AG20443 (cell line): ENCODE measurements around the gene BSND.
"Not testable (repeated sequence)": the region's sequence is repeated elsewhere in the genome, so short reads cannot be mapped to it uniquely, and the experiment has no call there.

ENCODE experiments used
- DNase-seq: peaks from one replicate; pipeline ENCODE4 v3.0.0; 2012; ENCODE audit warnings: low spot score, mixed read lengths

BSND gene

GRCh38 chr1:55015731-55016620 is 17.2 kb downstream of the BSND start:
- no peak for DNase-seq

DNA sequence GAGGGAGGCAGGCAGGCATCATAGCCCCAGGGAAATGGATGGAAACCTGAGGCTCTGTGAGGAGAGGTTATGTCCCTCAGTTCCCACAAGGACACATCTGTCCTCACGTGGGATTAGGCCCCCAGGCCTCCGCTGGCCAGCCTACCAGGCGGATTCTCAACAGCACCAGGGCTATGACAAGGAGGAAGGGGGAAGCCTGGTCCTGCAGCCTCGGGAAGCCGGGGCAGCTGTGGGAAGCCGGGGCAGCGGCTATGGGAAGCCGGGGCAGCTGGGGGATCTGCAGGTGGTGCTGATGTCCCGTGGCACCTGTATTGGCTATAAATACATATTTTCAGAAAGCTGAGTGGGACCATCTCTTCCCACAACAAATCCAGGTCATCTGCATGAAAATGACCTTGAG is 19.7 kb downstream of the BSND start:
- no peak for DNase-seq

GRCh38 chr1:55021942-55022546 is 23.3 kb downstream of the BSND start:
- DNase-seq, result peak; percentile 97

DNA sequence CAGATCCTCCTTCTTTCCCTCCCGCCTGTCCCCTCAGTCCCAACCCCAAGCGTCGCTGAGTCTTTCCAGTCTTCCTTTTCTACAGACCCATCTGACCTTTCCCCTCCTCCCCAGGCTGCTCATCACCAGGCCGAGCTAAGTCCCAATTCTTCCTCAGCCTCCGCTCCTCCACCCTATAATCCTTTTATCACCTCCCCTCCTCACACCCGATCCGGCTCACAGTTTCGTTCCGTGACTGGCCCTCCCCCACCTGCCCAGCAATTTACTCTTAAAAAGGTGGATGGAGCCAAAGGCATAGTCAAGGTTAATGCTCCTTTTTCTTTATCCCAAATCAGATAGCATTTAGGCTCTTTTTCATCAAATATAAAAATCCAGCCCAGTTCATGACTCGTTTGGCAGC is 25.4 kb downstream of the BSND start:
- DNase-seq, result not testable (repeated sequence)

DNA sequence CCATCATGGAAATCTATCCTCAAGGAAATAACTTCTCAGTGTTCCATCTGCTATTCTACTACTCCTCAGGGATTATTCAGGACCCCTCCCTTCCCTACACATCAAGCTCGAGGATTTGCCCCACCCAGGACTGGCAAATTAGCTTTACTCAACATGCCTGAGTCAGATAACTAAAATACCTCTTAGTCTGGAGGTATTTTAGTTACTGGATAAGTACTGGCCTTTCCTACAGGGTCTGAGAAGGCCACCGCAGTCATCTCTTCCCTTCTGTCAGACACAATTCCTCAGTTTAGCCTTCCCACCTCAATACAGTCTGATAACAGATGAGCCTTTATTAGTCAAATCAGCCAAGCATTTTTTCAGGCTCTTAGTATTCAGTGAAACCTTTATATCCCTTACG is 27.9 kb downstream of the BSND start:
- not testable (repeated sequence) for DNase-seq

- DNase-seq, result not testable (repeated sequence)
Observed at GRCh38 chr1:55031098-55031497, 32.4 kb downstream of the BSND start.

DNA sequence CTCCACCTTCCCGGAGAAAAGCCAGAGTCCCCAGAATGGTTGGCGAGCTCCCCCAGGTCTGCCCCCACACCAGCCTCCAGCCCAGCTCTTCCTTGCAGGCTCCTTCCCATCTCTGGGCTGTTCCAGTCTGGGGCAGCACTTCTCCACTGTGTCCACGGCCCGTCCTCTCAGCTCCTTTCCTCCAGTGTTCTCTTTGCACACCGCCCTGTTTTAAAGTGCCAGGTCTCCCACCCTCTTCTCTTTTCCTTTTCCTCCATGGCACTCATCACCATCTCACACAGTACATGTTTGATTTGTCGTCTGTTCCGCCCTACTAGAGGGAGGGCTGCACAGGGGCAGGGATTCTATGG is 34.5 kb downstream of the BSND start:
- no peak for DNase-seq

GRCh38 chr1:55034476-55035133 is 35.9 kb downstream of the BSND start:
- no peak for DNase-seq

DNA sequence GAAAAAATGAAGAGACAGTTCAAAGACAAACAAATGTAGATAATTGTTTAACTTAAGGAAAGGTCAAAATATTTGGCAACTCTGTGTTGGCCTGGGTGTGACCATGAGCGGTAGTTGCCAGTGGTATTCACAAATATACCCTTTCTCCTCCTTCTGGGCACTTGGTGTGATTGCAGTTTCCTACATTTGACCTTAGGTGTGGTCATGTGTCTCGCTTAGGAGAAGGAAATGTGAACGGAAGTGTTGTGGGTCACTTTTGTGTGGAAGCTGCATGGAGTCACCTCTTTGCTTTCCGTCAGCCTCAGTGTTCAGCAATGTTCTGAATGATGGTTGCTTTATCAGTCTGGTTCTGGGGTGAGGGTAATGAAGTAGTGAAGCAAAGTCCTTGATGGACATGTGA is 37.2 kb downstream of the BSND start:
- no peak for DNase-seq

DNA sequence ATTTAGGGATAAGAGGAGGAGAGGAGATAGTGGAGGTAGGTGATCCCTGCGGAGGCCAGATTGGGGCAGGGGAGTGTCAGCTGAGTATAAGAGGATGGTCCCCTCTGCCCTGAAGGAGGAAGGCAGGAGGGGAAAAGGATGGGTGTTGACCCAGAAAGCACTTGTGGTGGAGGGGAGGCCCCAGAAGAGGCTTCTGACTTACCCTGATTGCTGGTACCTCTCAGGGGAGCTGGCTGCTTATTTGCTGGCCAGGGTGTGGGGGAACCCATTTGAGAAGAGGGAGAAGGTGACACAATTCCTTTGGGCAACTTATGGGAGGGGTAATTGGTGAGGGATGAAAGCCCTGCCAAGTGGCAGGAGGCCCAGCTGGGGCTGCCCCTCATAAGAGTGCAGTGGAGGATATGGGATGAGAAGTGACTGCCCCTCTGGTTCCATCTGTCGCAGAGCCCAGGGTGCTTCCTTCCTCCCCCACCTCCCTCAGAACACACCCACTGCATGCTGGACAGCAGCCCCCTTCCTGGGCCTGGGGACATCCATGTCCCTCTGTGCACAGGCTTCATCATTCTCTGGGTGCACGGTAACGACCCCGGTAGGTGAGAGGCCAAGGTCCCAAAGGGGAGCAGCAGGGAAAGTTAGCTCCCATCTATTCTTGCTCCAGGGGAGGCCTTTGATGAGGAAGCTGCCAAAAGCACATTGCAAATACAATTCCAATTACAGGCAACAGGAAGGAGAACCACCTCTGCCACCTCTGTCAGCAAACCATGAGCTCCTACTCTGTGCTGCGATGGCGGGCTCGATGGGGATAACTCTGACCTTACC is 39.2 kb downstream of the BSND start:
- no peak for DNase-seq

DNA sequence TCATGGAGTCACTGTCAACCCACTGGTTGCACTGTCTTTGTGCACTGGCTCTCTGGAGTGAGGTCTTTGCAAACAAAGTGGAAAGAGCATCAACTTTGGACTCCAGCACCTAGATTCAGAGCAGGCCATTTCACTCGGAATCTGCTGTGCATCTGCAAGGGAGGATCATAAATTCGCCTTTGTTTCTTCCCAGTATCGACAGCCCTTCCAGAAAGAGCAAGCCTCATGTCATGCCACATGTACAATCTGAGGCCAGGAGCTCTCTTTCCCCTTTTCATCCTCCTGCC is 39.8 kb downstream of the BSND start:
- no peak for DNase-seq

DNA sequence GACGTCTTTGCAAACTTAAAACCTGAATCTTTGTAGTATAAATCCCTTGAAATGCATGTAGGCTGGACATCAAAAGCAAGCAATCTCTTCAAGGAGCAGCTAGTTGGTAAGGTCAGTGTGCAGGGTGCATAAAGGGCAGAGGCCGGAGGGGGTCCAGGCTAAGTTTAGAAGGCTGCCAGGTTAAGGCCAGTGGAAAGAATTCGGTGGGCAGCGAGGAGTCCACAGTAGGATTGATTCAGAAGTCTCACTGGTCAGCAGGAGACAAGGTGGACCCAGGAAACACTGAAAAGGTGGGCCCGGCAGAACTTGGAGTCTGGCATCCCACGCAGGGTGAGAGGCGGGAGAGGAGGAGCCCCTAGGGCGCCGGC is 40.2 kb downstream of the BSND start:
- DNase-seq, result no peak

- DNase-seq, result peak; percentile 73
Observed at GRCh38 chr1:55039342-55040082, 40.8 kb downstream of the BSND start, which contains the start of gene PCSK9. PCSK9 (plus strand) TSS chr1:55039548; CDS start chr1:55039838, 290 bp downstream.

DNA sequence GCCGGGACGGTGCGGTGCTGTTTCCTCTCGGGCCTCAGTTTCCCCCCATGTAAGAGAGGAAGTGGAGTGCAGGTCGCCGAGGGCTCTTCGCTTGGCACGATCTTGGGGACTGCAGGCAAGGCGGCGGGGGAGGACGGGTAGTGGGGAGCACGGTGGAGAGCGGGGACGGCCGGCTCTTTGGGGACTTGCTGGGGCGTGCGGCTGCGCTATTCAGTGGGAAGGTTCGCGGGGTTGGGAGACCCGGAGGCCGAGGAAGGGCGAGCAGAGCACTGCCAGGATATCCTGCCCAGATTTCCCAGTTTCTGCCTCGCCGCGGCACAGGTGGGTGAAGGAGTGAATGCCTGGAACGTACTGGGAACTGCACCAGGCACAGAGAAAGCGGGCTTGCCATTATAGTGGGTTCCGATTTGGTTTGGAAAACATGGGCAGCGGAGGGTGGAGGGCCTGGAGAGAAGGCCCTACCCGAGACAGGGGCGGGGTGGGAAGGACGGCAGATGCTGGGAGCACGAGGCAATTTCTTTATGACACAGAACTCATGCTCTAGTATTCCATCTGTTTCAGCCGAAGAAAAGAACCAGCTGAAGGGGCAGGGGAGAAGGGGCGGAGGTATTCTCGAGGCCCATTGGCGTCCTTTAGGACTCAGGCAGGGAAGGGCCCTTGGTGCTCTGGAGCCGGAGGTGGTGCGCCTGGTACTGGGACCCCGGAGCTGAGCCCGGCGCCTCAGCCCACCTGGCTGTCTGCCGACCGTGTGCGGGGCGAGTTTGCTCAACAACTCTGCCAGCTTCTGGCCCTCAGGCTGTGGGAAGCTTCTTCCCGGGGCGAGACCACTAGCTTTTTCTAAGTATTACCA is 41.6 kb downstream of the BSND start:
- DNase-seq, result no peak

DNA sequence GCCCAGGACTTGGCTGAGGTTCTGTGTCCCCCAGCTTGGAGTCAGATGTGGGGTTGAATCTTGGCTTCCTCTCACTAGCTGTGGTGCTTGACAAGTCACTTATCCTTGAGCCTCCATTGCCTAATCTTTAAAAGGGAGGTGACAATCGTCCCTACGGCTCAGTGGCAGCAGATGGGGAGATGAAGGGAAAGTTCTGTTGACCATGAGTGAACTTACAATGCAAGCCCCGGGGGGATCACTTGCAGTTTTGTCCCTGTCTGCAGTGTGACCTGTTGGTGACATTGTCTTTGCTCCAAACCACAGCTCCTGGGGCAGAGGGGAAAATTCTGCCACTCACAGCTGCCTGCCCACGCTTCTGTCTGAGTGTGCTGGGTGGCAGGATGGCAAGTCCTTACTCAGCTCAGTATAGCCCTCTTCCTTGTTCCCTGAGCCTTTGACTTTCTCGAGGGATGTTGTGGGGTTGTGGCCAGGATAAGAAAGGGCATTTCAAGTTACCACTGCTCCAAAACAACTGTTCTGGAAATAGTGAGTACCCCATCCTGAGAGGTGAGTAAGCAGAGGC is 42.3 kb downstream of the BSND start:
- no peak for DNase-seq

DNA sequence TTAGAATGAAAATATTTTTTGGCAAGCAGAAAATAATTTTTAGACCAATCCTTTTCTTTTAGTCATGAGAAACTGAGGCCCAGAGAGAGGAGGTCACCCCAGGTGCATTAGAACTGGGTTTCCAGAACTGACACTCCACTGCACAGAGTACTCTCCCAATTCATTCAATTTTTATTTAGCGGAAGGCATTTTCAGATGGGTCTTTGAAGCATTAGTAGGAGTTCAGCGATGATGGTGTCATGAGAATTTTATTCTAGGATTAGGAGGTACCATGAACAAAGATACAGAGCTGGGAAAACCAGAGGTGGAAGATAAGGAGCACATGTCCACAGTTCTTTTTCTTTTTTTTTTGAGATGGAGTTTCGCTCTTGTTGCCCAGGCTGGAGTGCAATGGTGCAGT is 42.9 kb downstream of the BSND start:
- no peak for DNase-seq

- no peak for DNase-seq
Observed at GRCh38 chr1:55043011-55043410, 44.3 kb downstream of the BSND start.

DNA sequence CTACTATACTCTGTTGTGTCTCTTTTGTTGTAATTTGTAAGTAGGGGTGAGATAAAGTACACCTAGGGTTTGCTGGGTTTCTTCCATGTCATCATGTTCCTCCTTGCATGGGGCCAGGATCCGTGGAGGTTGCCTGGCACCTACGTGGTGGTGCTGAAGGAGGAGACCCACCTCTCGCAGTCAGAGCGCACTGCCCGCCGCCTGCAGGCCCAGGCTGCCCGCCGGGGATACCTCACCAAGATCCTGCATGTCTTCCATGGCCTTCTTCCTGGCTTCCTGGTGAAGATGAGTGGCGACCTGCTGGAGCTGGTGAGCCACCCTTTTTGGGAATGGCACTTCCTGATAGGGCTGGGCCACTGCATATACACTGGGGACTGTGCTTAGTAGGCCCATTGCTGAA is 45.0 kb downstream of the BSND start:
- DNase-seq, result no peak

DNA sequence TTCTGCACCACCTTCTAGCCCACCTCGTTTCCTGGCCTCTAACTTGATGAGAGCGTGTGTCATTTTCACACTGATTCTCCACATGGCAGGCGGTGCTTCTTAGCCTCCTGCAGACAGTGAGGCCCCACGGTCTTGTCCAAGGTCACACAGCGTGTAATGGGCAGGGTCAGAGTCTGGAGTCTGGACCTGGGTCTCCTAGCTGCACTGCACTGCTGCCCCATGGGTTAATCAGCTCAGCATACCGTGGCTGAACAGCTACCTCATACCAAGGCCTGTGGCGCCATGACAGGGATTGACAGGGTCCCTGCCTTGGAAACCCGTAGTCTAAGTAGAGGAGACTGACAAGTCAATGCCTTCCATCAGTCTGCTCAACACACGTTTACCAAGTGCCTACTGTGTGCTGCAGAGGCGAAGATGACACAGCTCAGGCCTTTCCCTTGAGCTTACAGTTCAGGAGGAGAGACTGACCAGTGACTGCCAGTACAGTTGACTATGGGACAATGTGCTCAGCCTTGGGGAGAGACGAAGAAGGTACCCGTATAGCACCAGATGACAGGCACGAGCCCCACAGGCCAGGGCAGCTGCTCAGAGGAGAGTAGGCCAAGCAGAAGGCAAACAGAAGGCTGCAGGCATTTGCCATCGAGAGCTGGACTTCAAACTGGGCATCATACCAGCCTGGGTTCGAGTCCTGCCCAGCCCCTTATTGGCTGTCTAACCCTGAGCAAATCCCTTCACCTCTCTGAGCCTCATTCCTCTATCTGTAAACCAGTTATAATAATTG is 46.1 kb downstream of the BSND start:
- DNase-seq, result no peak

DNA sequence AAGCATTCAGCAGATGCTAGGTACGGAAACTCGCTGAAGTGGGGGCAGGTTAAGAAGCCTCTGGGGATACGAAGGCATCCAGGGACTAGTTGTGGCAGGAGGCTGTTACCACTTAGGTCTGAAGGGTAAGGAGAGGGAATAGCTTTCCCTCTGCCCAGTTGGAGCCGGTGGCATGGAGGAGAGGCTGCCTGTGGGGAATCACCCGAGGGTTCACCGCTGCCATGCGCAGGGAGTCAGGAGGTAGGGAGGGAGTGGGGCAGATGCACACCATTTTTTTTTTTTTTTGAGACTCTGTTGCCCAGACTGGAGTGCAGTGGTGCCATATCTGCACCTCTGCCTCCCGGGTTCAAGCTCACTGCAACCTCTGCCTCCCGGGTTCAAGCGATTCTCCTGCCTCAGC is 46.7 kb downstream of the BSND start:
- no peak for DNase-seq
